Lower lobe of right lung (tissue), 2 donors: Measurements from ENCODE around the gene HIPK2. TPM values are rescaled to one million over a fixed set of nuclear protein-coding genes. Genes with fewer than 3 reads are reported as not detected.
A peak's percentile ranks its signal among the peaks of the same experiment; 100 is the strongest.

Source experiments
- ATAC-seq, 2 donors: fragments of 200-7000 bp; cut with Tn5 transposase; one replicate each; pipeline ENCODE4 v1.9.1; 2020 to 2022; ENCODE audit warnings: mild to moderate bottlenecking in 2 of 2, moderate library complexity in 2 of 2
- DNase-seq: peaks from one replicate; pipeline ENCODE4 v3.0.0-alpha.2; 2020
- H3K27ac ChIP-seq: fragments of 200-600 bp; one replicate; pipeline ENCODE4 v1.8.0; 2022
- H3K27me3 ChIP-seq: fragments of 200-600 bp; one replicate; pipeline ENCODE4 v1.8.0; 2022; ENCODE audit warnings: low read depth
- H3K36me3 ChIP-seq: fragments of 200-600 bp; one replicate; pipeline ENCODE4 v1.8.0; 2022; ENCODE audit warnings: mild to moderate bottlenecking
- H3K4me1 ChIP-seq: fragments of 200-600 bp; one replicate; pipeline ENCODE4 v1.8.0; 2022
- H3K4me3 ChIP-seq: fragments of 200-600 bp; one replicate; pipeline ENCODE4 v1.8.0; 2022; ENCODE audit warnings: mild to moderate bottlenecking
- H3K9me3 ChIP-seq: fragments of 200-600 bp; one replicate; pipeline ENCODE4 v1.8.0; 2022
- CTCF ChIP-seq: fragments of 200-600 bp; IDR thresholded peaks from one replicate; pipeline ENCODE4 v1.8.0; 2022; ENCODE audit warnings: antibody characterized with exemption, mild to moderate bottlenecking
- intact Hi-C: fragments of 100-400 bp; cut with DNase I; formaldehyde crosslinking; loops from one replicate; pipeline ENCODE4 v1.11.0; 2022
- total RNA-seq: library from RNA; stranded (reverse); fragmentation: NEBNext Ultra II Directional; extraction: Animal tissue kit (Norgen Biotek cat#: 25700); gene quantifications from one replicate; pipeline ENCODE4 v1.2.1, GENCODE V29; 2021
- donor health status: DM: no; HTN: yes; CAD: no; lungs with severe emphysema.

Gene HIPK2
- total RNA-seq, 1 donor from 2014 or later: 81.0 TPM

DNA sequence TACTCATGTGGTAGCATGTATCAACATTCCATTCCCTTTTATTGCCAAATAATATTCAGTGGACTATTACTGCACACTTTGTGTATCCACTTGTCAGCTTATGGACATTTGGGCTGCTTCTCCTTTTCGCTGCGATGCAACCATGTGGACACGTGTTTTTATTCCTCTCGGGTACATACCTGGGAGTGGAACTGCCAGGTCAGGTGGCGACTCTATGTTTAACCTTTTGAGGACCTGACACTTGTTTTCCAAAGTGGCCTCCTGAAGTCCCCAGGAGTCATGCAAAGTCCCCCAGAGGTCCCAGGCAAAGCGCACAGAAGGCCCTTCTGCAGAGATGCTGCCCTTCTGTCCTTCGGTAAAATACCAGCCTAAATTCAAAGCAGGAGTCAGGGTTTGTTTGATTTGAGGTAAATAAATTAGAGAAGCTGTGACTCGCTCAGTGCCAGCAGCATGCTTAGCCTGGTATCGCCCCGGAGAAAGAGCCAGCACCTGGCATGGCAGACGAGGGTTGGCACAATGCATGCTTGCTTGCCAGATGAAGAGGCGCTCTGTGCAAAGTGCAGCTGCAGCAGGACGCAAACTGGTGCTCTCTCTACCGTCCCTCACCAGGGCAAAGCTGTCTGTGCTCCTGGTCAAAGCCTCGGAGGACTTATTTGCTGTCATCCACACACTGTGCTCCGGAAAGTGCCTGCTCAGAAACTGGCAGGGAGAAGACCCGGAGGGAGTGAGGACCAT is 37.8 kb downstream of the HIPK2 start:
- no peaks in the 10 kb centered on the region for H3K36me3 ChIP-seq
- ATAC-seq: peak; percentile 13 to 30
- peaks cover 67% of the 10 kb centered on the region for H3K4me1 ChIP-seq
- no peak for TF ChIP-seq CTCF
- DNase-seq: no peak
- no peaks in the 10 kb centered on the region for H3K9me3 ChIP-seq
- H3K27me3 ChIP-seq: no peaks in the 10 kb centered on the region
- intact Hi-C loops: no loop called here
- H3K4me3 ChIP-seq: no peak overlapping the region
- no peak overlapping the region for H3K27ac ChIP-seq

DNA sequence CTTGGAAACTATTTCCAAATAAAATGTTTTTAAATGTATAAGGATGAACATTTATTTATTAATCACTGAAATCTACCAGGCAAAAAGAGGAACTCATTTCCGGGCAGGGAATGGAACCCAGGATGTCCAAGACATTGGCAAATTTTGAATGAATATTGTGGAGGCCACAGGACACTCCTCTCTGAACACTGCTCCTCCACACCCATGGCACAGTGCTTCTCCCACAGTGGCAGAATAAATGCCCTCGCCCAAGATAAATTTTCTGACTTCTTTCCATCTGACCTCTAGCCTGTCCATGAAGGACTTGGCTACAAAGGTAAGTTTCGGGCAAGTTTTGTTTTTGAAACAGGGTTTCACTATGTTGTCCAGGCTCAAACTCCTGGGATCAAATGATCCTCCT is 39.0 kb downstream of the HIPK2 start:
- Histone ChIP-seq H3K27me3 (no peaks in the 10 kb centered on the region), H3K4me1 (peaks cover 61% of the 10 kb centered on the region), H3K36me3 (no peaks in the 10 kb centered on the region), H3K27ac (no peak overlapping the region), H3K4me3 (no peak overlapping the region), H3K9me3 (no peaks in the 10 kb centered on the region)
- no peak for TF ChIP-seq CTCF
- DNase-seq (no peak), ATAC-seq (no peak)
- intact Hi-C loops: no loop called here

GRCh38 chr7:139738101-139738489 is 39.7 kb downstream of the HIPK2 start:
- no peaks in the 10 kb centered on the region for H3K9me3 ChIP-seq
- H3K27me3 ChIP-seq: no peaks in the 10 kb centered on the region
- TF ChIP-seq CTCF: no peak
- H3K27ac ChIP-seq: peak overlapping the region; percentile 44
- intact Hi-C loops: no loop called here
- peaks cover 60% of the 10 kb centered on the region for H3K4me1 ChIP-seq
- no peaks in the 10 kb centered on the region for H3K36me3 ChIP-seq
- ATAC-seq: no peak
- no peak for DNase-seq
- no peak overlapping the region for H3K4me3 ChIP-seq

GRCh38 chr7:139737221-139738100 is 40.3 kb downstream of the HIPK2 start:
- Histone ChIP-seq H3K9me3 (no peaks in the 10 kb centered on the region), H3K27me3 (no peaks in the 10 kb centered on the region), H3K4me1 (peaks cover 60% of the 10 kb centered on the region), H3K4me3 (no peak overlapping the region), H3K27ac (peak overlapping the region; percentile 44), H3K36me3 (no peaks in the 10 kb centered on the region)
- ATAC-seq: no peak
- intact Hi-C loops: no loop called here
- TF ChIP-seq CTCF: no peak
- DNase-seq: no peak

GRCh38 chr7:139735912-139736595 is 41.7 kb downstream of the HIPK2 start:
- intact Hi-C loops: no loop called here
- no peaks in the 10 kb centered on the region for H3K36me3 ChIP-seq
- no peak overlapping the region for H3K4me3 ChIP-seq
- no peak for TF ChIP-seq CTCF
- H3K9me3 ChIP-seq: no peaks in the 10 kb centered on the region
- DNase-seq (no peak), ATAC-seq (no peak)
- H3K27ac ChIP-seq: peak overlapping the region; percentile 9
- peaks cover 68% of the 10 kb centered on the region for H3K4me1 ChIP-seq
- no peaks in the 10 kb centered on the region for H3K27me3 ChIP-seq
